Pancreas (tissue), 10 donors: ENCODE measurements around the gene NAV2. TPM values are rescaled to one million over a fixed set of nuclear protein-coding genes. Genes with fewer than 3 reads are reported as not detected.

Experiments used
- ATAC-seq, 4 donors: fragments of 200-7000 bp; cut with Tn5 transposase; one replicate each; pipeline versions ENCODE4 v1.8.0 to v1.9.1; 2020; ENCODE audit warnings: mild to moderate bottlenecking in 4 of 4, moderate library complexity in 4 of 4
- DNase-seq, 6 donors: peaks; one replicate each; pipeline ENCODE4 v3.0.0-alpha.2; 2020
- FAIRE-seq: peaks from 2 replicates; lab custom pipeline; 2012; peaks lifted over from hg19 to GRCh38; lab: Jason Lieb, UNC
- H3K27ac ChIP-seq, 4 donors: fragments of 200-600 bp; sonication (generic); 1 replicate in 3 of 4; 2 replicates in 1 of 4; pipeline versions ENCODE4 v1.5.0 to v1.8.0; 2020
- H3K27me3 ChIP-seq, 4 donors: fragments of 200-600 bp; one replicate each; pipeline ENCODE4 v1.8.0; 2021
- H3K36me3 ChIP-seq, 3 donors: fragments of 200-600 bp; sonication (generic) in 1 of 3; one replicate each; pipeline versions ENCODE4 v1.5.0 to v1.8.0; 2020 to 2021
- H3K4me1 ChIP-seq, 3 donors: fragments of 200-600 bp; one replicate each; pipeline ENCODE4 v1.8.0; 2021
- H3K4me3 ChIP-seq, 4 donors: fragments of 200-600 bp; sonication (generic) in 2 of 4; one replicate each; pipeline versions ENCODE4 v1.5.0 to v1.8.0; 2020 to 2021
- H3K9me3 ChIP-seq, 4 donors: fragments of 200-600 bp; one replicate each; pipeline ENCODE4 v1.8.0; 2021
- CTCF ChIP-seq, 4 donors: fragments of 200-600 bp; sonication (generic) in 3 of 4; IDR thresholded peaks; one replicate each; pipeline versions ENCODE4 v1.5.0 to v1.8.0; 2021; ENCODE audit warnings: antibody characterized with exemption in 4 of 4
- WGBS, 2 donors: extraction: QIAGEN DNeasy Blood & Tissue Kit; methylation state at CpG; one replicate each; pipeline ENCODE4 v1.1.7; 2013; 5-methylcytosine and 5-hydroxymethylcytosine counted together
- intact Hi-C, 3 donors: fragments of 100-400 bp; cut with DNase I; formaldehyde crosslinking; loops; one replicate each; pipeline versions ENCODE4 v1.11.1 to v1.14.2; 2022
- polyA plus RNA-seq, 2 donors: library from polyadenylated mRNA; stranded (reverse); fragments of 200-250 nt; gene quantifications; one replicate each; pipeline ENCODE4 v1.2.3, GENCODE V29; 2013
- total RNA-seq, 6 donors: library from RNA; stranded (reverse); fragmentation: NEBNext Ultra II Directional in 4 of 6; extraction: Animal tissue kit (Norgen Biotek cat#: 25700) in 4 of 6; gene quantifications; one replicate each; pipeline versions ENCODE4 v1.2.1 to v1.2.4, GENCODE V29; 2021 to 2023
- donor health status: healthy with polysubstance abuse.
- donor health status: DM: no; HTN: no; CAD: no; lungs with moderate emphysema.
- donor health status: DM: no; HTN: no; CAD: no.
- donor health status: control.
- donor health status: control.
- donor health status: Bipolar disorder and iron deficiency.
- donor health status: DM: yes; HTN: yes; CAD: no.
- donor health status: DM: no; HTN: no; CAD: no.
- donor health status: DM: no; HTN: no; CAD: no.
- donor health status: DM: yes; HTN: yes; CAD: no.

Gene NAV2
- total and polyA plus RNA-seq, 8 donors, result 5.8 to 26.9 (median 16.3) TPM

- peak in 1 of 4 donors; percentile 26 for ATAC-seq
- DNase-seq, result no peak
Measured at GRCh38 chr11:19868281-19868821, 155.7 kb downstream of the NAV2 start.

GRCh38 chr11:19868871-19869270 is 156.2 kb downstream of the NAV2 start:
- peaks cover 0 to 2% (median 0%) of the 10 kb centered on the region in 3 donors for H3K36me3 ChIP-seq
- H3K27me3 ChIP-seq, result no peaks in the 10 kb centered on the region
- no peak overlapping the region for H3K27ac ChIP-seq
- H3K4me1 ChIP-seq, result peaks cover 0 to 6% (median 0%) of the 10 kb centered on the region in 3 donors
- FAIRE-seq (no peak), ATAC-seq (no peak), DNase-seq (no peak)
- intact Hi-C loops, result no loop called here
- H3K4me3 ChIP-seq, result no peak overlapping the region
- 96 to 97% methylated on average over 2 of the region's 2 CpGs for WGBS, 2 donors
- no peaks in the 10 kb centered on the region for H3K9me3 ChIP-seq
- no peak for TF ChIP-seq CTCF (IDR thresholded peaks at IDR 0.05)

More at GRCh38 chr11:19868281-19868821, 155.7 kb downstream of the NAV2 start:
- 81 to 88% methylated on average over 6 of the region's 6 CpGs for whole genome bisulfite sequencing, 2 donors
- Histone ChIP-seq H3K36me3 (peaks cover 0 to 2% (median 0%) of the 10 kb centered on the region in 3 donors), H3K9me3 (no peaks in the 10 kb centered on the region), H3K4me3 (no peak overlapping the region), H3K4me1 (peaks cover 0 to 8% (median 0%) of the 10 kb centered on the region in 3 donors), H3K27ac (no peak overlapping the region), H3K27me3 (no peaks in the 10 kb centered on the region)
- no peak for TF ChIP-seq CTCF (IDR thresholded peaks at IDR 0.05)
- intact Hi-C loops, result no loop called here
- FAIRE-seq, result no peak

GRCh38 chr11:19869466-19869865 is 156.8 kb downstream of the NAV2 start:
- TF ChIP-seq CTCF (IDR thresholded peaks at IDR 0.05), result no peak
- no peak overlapping the region for H3K27ac ChIP-seq

GRCh38 chr11:19869946-19870589 is 157.4 kb downstream of the NAV2 start:
- Histone ChIP-seq H3K27ac (no peak overlapping the region), H3K27me3 (no peaks in the 10 kb centered on the region), H3K36me3 (peaks cover 0 to 2% (median 0%) of the 10 kb centered on the region in 3 donors), H3K4me3 (no peak overlapping the region), H3K9me3 (no peaks in the 10 kb centered on the region), H3K4me1 (no peaks in the 10 kb centered on the region)
- no peak for TF ChIP-seq CTCF (IDR thresholded peaks at IDR 0.05)
- FAIRE-seq, result no peak
- WGBS, 2 donors, result 71 to 72% methylated on average over 9 of the region's 9 CpGs
- no peak for ATAC-seq
- DNase-seq, result no peak
- intact Hi-C loops, result no loop called here

More at GRCh38 chr11:19869466-19869865, 156.8 kb downstream of the NAV2 start:
- WGBS, 2 donors, result 22 to 36% methylated on average over 2 of the region's 2 CpGs
- FAIRE-seq, result no peak
- peak in 3 of 4 donors; percentile 34 to 64 (median 40) for ATAC-seq
- H3K4me1 ChIP-seq, result peaks cover 0 to under 1% (median 0%) of the 10 kb centered on the region in 3 donors
- intact Hi-C loops, result no loop called here
- DNase-seq, result peak in 1 of 6 donors; percentile 13
- no peaks in the 10 kb centered on the region for H3K9me3 ChIP-seq
- H3K27me3 ChIP-seq, result no peaks in the 10 kb centered on the region
- no peak overlapping the region for H3K4me3 ChIP-seq
- peaks cover 0 to 2% (median 0%) of the 10 kb centered on the region in 3 donors for H3K36me3 ChIP-seq

GRCh38 chr11:19871531-19871930 is 158.9 kb downstream of the NAV2 start:
- ATAC-seq (no peak), FAIRE-seq (no peak), DNase-seq (no peak)
- no peaks in the 10 kb centered on the region for H3K9me3 ChIP-seq
- peaks cover 0 to 2% (median 0%) of the 10 kb centered on the region in 3 donors for H3K36me3 ChIP-seq
- TF ChIP-seq CTCF (IDR thresholded peaks at IDR 0.05), result no peak
- no peaks in the 10 kb centered on the region for H3K4me1 ChIP-seq
- H3K27me3 ChIP-seq, result no peaks in the 10 kb centered on the region
- intact Hi-C loops, result no loop called here
- 80 to 82% methylated on average over 8 of the region's 8 CpGs for WGBS, 2 donors
- H3K27ac ChIP-seq, result no peak overlapping the region
- no peak overlapping the region for H3K4me3 ChIP-seq
